Spleen (tissue), 11 donors: ENCODE results near the gene BPIFA1. TPM values are rescaled to one million over a fixed set of nuclear protein-coding genes. Genes with fewer than 3 reads are reported as not detected.

Source experiments
- DNase-seq: peaks from one replicate; pipeline ENCODE4 v3.0.0-alpha.2; 2020
- H3K27ac ChIP-seq, 8 donors: fragments of 200-600 bp; sonication (generic) in 7 of 8; 1 replicate in 4 of 8; 2 replicates in 4 of 8; pipeline versions ENCODE4 v1.5.0 to v1.8.0; 2016 to 2021; ENCODE audit warnings: inconsistent platforms in 4 of 8, mild to moderate bottlenecking in 4 of 8, moderate library complexity in 1 of 8
- H3K27me3 ChIP-seq, 7 donors: fragments of 200-600 bp; sonication (generic) in 6 of 7; replicated peaks in 1 of 7; 1 replicate in 4 of 7; 2 replicates in 3 of 7; pipeline versions ENCODE4 v1.5.0 to v1.8.0; 2016 to 2021; ENCODE audit warnings: inconsistent platforms in 3 of 7, mild to moderate bottlenecking in 1 of 7
- H3K36me3 ChIP-seq, 6 donors: fragments of 200-600 bp; sonication (generic) in 5 of 6; 1 replicate in 4 of 6; 2 replicates in 2 of 6; pipeline versions ENCODE4 v1.5.0 to v1.8.0; 2016 to 2021; ENCODE audit warnings: inconsistent platforms in 2 of 6
- H3K4me1 ChIP-seq, 6 donors: fragments of 200-600 bp; sonication (generic) in 5 of 6; 1 replicate in 3 of 6; 2 replicates in 3 of 6; pipeline versions ENCODE4 v1.5.0 to v1.8.0; 2016 to 2021; ENCODE audit warnings: inconsistent platforms in 3 of 6
- H3K4me3 ChIP-seq, 8 donors: fragments of 200-600 bp; sonication (generic) in 7 of 8; 1 replicate in 4 of 8; 2 replicates in 4 of 8; pipeline versions ENCODE4 v1.5.0 to v1.8.0; 2016 to 2021; ENCODE audit warnings: inconsistent platforms in 4 of 8, mild to moderate bottlenecking in 4 of 8, moderate library complexity in 2 of 8
- H3K9me3 ChIP-seq, 8 donors: fragments of 200-600 bp; sonication (generic) in 7 of 8; 1 replicate in 4 of 8; 2 replicates in 4 of 8; pipeline versions ENCODE4 v1.5.0 to v1.8.0; 2016 to 2021; ENCODE audit warnings: inconsistent platforms in 4 of 8
- POLR2A ChIP-seq, 3 donors: fragments of 450-650 bp; IDR thresholded peaks; one replicate each; pipeline ENCODE4 v1.5.1; 2017; ENCODE audit warnings: antibody characterized with exemption in 3 of 3, mild to moderate bottlenecking in 1 of 3
- POLR2AphosphoS5 ChIP-seq, 3 donors: sonication (generic); formaldehyde crosslinking; IDR thresholded peaks; one replicate each; pipeline ENCODE4 v1.5.1; 2017; ENCODE audit warnings: antibody characterized with exemption in 3 of 3
- WGBS, 5 donors: extraction: QIAGEN DNeasy Blood & Tissue Kit in 3 of 5; methylation state at CpG; one replicate each; pipeline versions ENCODE4 v1.1.5 to v1.1.7; 2013 to 2018; 5-methylcytosine and 5-hydroxymethylcytosine counted together
- intact Hi-C: fragments of 100-400 bp; cut with DNase I; formaldehyde crosslinking; loops from one replicate; pipeline ENCODE4 v1.15.0; 2023; ENCODE audit warnings: low total_unique reads
- polyA plus RNA-seq, 3 donors: library from polyadenylated mRNA; stranded (reverse); fragments of 200-250 nt; gene quantifications; one replicate each; pipeline ENCODE4 v1.2.1, GENCODE V29; 2013
- total RNA-seq, 7 donors: library from RNA; depleted of rRNA in 3 of 7; stranded (reverse); fragments of >200 nt in 3 of 7; fragmentation: NEBNext Ultra II Directional in 4 of 7; extraction: Animal tissue kit (Norgen Biotek cat#: 25700) in 4 of 7; gene quantifications; one replicate each; pipeline versions ENCODE4 v1.1.0 to v1.2.1, GENCODE V29; 2016 to 2021
- TF ChIP-seq, protein P1 (sequence below), 11 experiments: fragments of 200-600 bp in 7 of 11; fragments of 450-650 bp in 4 of 11; sonication (generic) in 4 of 11; IDR thresholded peaks in 8 of 11; conservative IDR thresholded peaks in 3 of 11; 1 replicate in 7 of 11; 2 replicates in 4 of 11; pipeline versions ENCODE4 v1.4.0 to v1.8.0; 2016 to 2021; ENCODE audit warnings: antibody characterized with exemption in 11 of 11, inconsistent platforms in 4 of 11, mild to moderate bottlenecking in 1 of 11
- donor health status: healthy with polysubstance abuse.
- donor health status: DM: no; HTN: no; CAD: no; lungs with moderate emphysema.
- donor health status: DM: no; HTN: no; CAD: no.
- donor health status: Bipolar disorder and iron deficiency.
- donor health status: healthy.
- donor health status: DM: no; HTN: no; CAD: no.
- donor health status: DM: yes; HTN: yes; CAD: no.

BPIFA1 gene
- total and polyA plus RNA-seq, 10 donors, result not detected

- Histone ChIP-seq H3K4me1 (no peaks in the 10 kb centered on the region), H3K4me3 (no peak overlapping the region), H3K9me3 (no peaks in the 10 kb centered on the region), H3K27me3 (peaks cover 0 to 36% (median 0%) of the 10 kb centered on the region in 7 donors), H3K27ac (no peak overlapping the region), H3K36me3 (no peaks in the 10 kb centered on the region)
- DNase-seq, result no peak
- 66 to 78% (median 72%) methylated on average over 3 of the region's 3 CpGs for WGBS, 5 donors
- intact Hi-C loops, result no loop called here
- TF ChIP-seq POLR2A (IDR thresholded peaks at IDR 0.05), result no peak
- TF ChIP-seq, protein P1, sequence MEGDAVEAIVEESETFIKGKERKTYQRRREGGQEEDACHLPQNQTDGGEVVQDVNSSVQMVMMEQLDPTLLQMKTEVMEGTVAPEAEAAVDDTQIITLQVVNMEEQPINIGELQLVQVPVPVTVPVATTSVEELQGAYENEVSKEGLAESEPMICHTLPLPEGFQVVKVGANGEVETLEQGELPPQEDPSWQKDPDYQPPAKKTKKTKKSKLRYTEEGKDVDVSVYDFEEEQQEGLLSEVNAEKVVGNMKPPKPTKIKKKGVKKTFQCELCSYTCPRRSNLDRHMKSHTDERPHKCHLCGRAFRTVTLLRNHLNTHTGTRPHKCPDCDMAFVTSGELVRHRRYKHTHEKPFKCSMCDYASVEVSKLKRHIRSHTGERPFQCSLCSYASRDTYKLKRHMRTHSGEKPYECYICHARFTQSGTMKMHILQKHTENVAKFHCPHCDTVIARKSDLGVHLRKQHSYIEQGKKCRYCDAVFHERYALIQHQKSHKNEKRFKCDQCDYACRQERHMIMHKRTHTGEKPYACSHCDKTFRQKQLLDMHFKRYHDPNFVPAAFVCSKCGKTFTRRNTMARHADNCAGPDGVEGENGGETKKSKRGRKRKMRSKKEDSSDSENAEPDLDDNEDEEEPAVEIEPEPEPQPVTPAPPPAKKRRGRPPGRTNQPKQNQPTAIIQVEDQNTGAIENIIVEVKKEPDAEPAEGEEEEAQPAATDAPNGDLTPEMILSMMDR (IDR thresholded peaks at IDR 0.05 in 8 of 11, conservative IDR thresholded peaks at IDR 0.05 in 3 of 11), result no peak
- TF ChIP-seq POLR2AphosphoS5 (IDR thresholded peaks at IDR 0.05), result no peak
These were observed 42.9 kb downstream of the BPIFA1 start for GRCh38 chr20:33278700-33279099.

DNA sequence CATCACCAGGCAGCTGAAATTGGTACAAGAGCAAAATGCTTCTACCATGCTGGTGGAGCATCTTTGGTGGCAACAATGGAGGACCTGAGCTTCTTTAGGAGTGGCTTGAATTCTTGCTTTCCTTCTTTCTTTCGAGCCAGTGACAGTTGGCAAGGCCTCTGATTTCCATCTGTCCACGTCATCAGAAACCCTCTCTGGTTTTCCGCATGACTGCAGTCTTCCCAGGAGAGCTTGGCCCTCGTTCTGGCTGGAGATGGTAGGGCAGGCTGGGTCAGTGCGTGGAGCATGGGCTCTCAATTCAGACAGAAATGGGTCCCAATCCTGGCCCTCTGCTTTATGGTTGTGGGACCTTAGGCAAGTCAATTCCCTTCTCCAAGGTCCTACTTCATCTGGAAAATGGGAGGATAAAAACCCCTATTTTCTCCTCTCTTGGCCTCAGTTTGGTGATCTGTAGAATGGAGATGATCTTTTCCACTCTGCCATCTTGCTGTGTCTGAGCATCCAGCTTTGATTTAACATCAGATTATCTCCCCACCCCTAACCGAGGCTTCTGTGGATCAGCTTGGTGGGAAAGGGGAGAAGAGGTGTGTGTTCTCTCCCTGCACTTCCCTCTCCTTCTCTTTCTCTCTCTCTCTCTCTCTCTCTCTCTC, 43.6 kb downstream of the BPIFA1 start:
- no peak overlapping the region for H3K4me3 ChIP-seq
- no peak for TF ChIP-seq POLR2AphosphoS5 (IDR thresholded peaks at IDR 0.05)
- no peak for TF ChIP-seq POLR2A (IDR thresholded peaks at IDR 0.05)
- TF ChIP-seq, protein P1 (IDR thresholded peaks at IDR 0.05 in 8 of 11, conservative IDR thresholded peaks at IDR 0.05 in 3 of 11), result no peak
- no peaks in the 10 kb centered on the region for H3K36me3 ChIP-seq
- peaks cover 0 to 43% (median 0%) of the 10 kb centered on the region in 7 donors for H3K27me3 ChIP-seq
- no peak overlapping the region for H3K27ac ChIP-seq
- 69 to 84% (median 81%) methylated on average over 6 of the region's 6 CpGs for WGBS, 5 donors
- intact Hi-C loops, result no loop called here
- H3K4me1 ChIP-seq, result no peaks in the 10 kb centered on the region
- H3K9me3 ChIP-seq, result no peaks in the 10 kb centered on the region
- no peak for DNase-seq

DNA sequence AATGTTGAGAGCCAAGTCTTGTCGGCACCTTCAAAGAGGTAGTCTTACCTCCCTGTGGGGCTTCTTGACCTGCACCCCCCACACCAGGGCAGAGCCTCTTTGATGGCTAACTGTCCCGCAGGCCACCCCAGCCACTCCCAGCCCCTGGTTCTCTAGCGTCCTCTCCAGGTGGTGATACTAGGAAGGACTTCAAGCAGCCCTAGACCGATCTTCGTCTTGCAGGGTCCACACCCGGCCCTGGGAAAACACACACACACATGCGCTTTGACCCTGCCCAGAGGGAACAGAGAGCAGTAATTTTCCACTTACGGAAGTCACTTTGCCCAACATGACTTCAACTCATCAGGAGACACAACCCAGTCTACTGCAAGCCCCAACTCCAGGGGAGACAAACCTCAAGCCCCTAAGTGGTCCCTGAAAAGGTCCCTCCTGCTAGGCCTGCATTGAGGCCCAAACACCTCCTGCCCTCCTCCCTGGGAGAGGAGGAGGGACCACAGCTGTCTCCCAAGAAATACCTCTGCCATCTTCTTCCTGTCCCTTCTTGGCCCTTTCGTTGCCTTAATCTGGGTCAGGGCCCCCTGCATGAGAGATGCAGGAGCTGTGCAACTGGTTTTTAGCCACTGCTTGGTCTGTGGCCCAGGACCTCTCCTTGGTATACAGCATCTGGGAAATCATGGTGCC, 44.3 kb downstream of the BPIFA1 start:
- intact Hi-C loops, result no loop called here
- WGBS, 5 donors, result 79 to 88% (median 83%) methylated on average over 9 of the region's 9 CpGs
- Histone ChIP-seq H3K9me3 (no peaks in the 10 kb centered on the region), H3K36me3 (no peaks in the 10 kb centered on the region), H3K27me3 (peaks cover 0 to 51% (median 0%) of the 10 kb centered on the region in 7 donors), H3K27ac (no peak overlapping the region), H3K4me3 (no peak overlapping the region), H3K4me1 (no peaks in the 10 kb centered on the region)
- no peak for DNase-seq
- no peak for TF ChIP-seq POLR2A (IDR thresholded peaks at IDR 0.05)
- TF ChIP-seq, protein P1 (IDR thresholded peaks at IDR 0.05 in 8 of 11, conservative IDR thresholded peaks at IDR 0.05 in 3 of 11), result no peak
- no peak for TF ChIP-seq POLR2AphosphoS5 (IDR thresholded peaks at IDR 0.05)

DNA sequence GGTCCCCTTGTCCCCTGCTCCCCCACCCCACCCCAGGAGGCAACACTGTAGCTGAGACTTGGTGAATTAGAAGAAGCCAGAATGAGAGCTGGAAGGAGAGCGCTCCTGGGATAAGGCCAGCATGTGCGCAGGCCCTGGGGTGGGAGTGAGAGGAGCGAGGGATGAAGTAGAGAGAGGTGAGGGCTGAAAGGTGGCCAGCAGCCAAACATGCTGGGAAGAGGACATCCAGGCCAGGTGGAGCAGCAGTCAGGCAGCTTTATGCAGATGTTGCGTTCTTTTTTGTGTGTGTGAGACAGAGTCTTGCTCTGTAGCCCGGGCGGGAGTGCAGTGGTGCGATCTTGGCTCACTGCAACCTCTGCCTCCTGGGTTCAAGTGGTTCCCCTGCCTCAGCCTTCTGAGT, 45.0 kb downstream of the BPIFA1 start:
- 92 to 99% (median 94%) methylated on average over 7 of the region's 7 CpGs for WGBS, 5 donors
- Histone ChIP-seq H3K4me1 (no peaks in the 10 kb centered on the region), H3K27ac (no peak overlapping the region), H3K4me3 (no peak overlapping the region), H3K9me3 (no peaks in the 10 kb centered on the region), H3K27me3 (peaks cover 0 to 54% (median 0%) of the 10 kb centered on the region in 7 donors), H3K36me3 (no peaks in the 10 kb centered on the region)
- TF ChIP-seq POLR2A (IDR thresholded peaks at IDR 0.05) (no peak), POLR2AphosphoS5 (IDR thresholded peaks at IDR 0.05) (no peak)
- TF ChIP-seq, protein P1 (IDR thresholded peaks at IDR 0.05 in 8 of 11, conservative IDR thresholded peaks at IDR 0.05 in 3 of 11), result no peak
- DNase-seq, result no peak
- intact Hi-C loops, result no loop called here
